Loucy (cell line): ENCODE results near the gene QSOX1.

ENCODE experiments used
- H2AFZ ChIP-seq: fragments of 200-600 bp; sonication (generic); 2 replicates; pipeline ENCODE4 v1.6.0; 2016; ENCODE audit warnings: antibody characterized with exemption, mild to moderate bottlenecking, low read length, moderate library complexity
- H3F3A ChIP-seq: fragments of 200-600 bp; 2 replicates; pipeline ENCODE4 v1.6.0; 2016; ENCODE audit warnings: antibody characterized with exemption, low read depth, mild to moderate bottlenecking
- H3K27me3 ChIP-seq: fragments of 200-600 bp; sonication (generic); 2 replicates; pipeline ENCODE4 v1.6.1; 2014; ENCODE audit warnings: low read length, mild to moderate bottlenecking; ENCODE audit not compliant: insufficient read depth, poor library complexity, severe bottlenecking
- H3K36me3 ChIP-seq: fragments of 200-600 bp; sonication (generic); 2 replicates; pipeline ENCODE4 v1.6.1; 2016; ENCODE audit warnings: low read length; ENCODE audit not compliant: insufficient read depth
- H3K4me1 ChIP-seq: fragments of 200-600 bp; sonication (generic); 2 replicates; pipeline ENCODE4 v1.5.1; 2014; ENCODE audit warnings: low read length, mild to moderate bottlenecking; ENCODE audit not compliant: insufficient read depth, poor library complexity, severe bottlenecking
- H3K4me2 ChIP-seq: fragments of 200-600 bp; sonication (generic); 2 replicates; pipeline ENCODE4 v1.6.0; 2014; ENCODE audit warnings: antibody characterized with exemption, low read length, low read depth, mild to moderate bottlenecking; ENCODE audit not compliant: poor library complexity, severe bottlenecking
- H3K4me3 ChIP-seq: fragments of 200-600 bp; sonication (generic); 2 replicates; pipeline ENCODE4 v1.5.1; 2014; ENCODE audit warnings: low read length, mild to moderate bottlenecking, mixed read lengths; ENCODE audit not compliant: poor library complexity, severe bottlenecking
- H3K79me2 ChIP-seq: fragments of 200-600 bp; sonication (generic); 2 replicates; pipeline ENCODE4 v1.6.1; 2014; ENCODE audit warnings: low read length; ENCODE audit not compliant: insufficient read depth
- H3K9ac ChIP-seq: fragments of 200-600 bp; sonication (generic); 2 replicates; pipeline ENCODE4 v1.6.0; 2014; ENCODE audit warnings: mild to moderate bottlenecking, low read depth, low read length, moderate library complexity; ENCODE audit not compliant: poor library complexity, severe bottlenecking
- H3K9me2 ChIP-seq: fragments of 200-600 bp; sonication (generic); replicated peaks from 2 replicates; pipeline ENCODE4 v1.6.1; 2016; ENCODE audit warnings: low read depth, low read length, mixed read lengths
- H3K9me3 ChIP-seq: fragments of 200-600 bp; sonication (generic); 2 replicates; pipeline ENCODE4 v1.6.1; 2014; ENCODE audit warnings: mild to moderate bottlenecking, antibody characterized with exemption, low read length, low read depth; ENCODE audit not compliant: insufficient read depth
- H4K20me1 ChIP-seq: fragments of 200-600 bp; sonication (generic); 2 replicates; pipeline ENCODE4 v1.6.0; 2014; ENCODE audit warnings: antibody characterized with exemption, low read length, mild to moderate bottlenecking; ENCODE audit not compliant: insufficient read depth, poor library complexity, severe bottlenecking
- CTCF ChIP-seq: fragments of 200-600 bp; sonication (generic); conservative IDR thresholded peaks from 2 replicates; pipeline ENCODE4 v1.5.1; 2014; ENCODE audit warnings: mild to moderate bottlenecking, antibody characterized with exemption, low read length
- EZH2phosphoT487 ChIP-seq: fragments of 200-600 bp; IDR thresholded peaks from 2 replicates; pipeline ENCODE4 v1.6.1; 2018; ENCODE audit warnings: antibody characterized with exemption, mild to moderate bottlenecking, moderate library complexity, borderline replicate concordance

Gene QSOX1

GRCh38 chr1:180119837-180120236, 34.8 kb upstream of the QSOX1 start:
- H3K27me3 ChIP-seq: no peaks in the 10 kb centered on the region
- H3K9me3 ChIP-seq: no peaks in the 10 kb centered on the region
- TF ChIP-seq CTCF: no peak
- TF ChIP-seq EZH2phosphoT487: no peak
- no peaks in the 10 kb centered on the region for H3K9me2 ChIP-seq
- H4K20me1 ChIP-seq: no peaks in the 10 kb centered on the region
- H3K4me3 ChIP-seq: no peak overlapping the region
- H3K4me2 ChIP-seq: no peak overlapping the region
- H3K36me3 ChIP-seq: no peaks in the 10 kb centered on the region
- H3K9ac ChIP-seq: no peak overlapping the region
- no peaks in the 10 kb centered on the region for H3K4me1 ChIP-seq
- no peaks in the 10 kb centered on the region for H3F3A ChIP-seq
- H2AFZ ChIP-seq: no peak overlapping the region
- no peaks in the 10 kb centered on the region for H3K79me2 ChIP-seq

DNA sequence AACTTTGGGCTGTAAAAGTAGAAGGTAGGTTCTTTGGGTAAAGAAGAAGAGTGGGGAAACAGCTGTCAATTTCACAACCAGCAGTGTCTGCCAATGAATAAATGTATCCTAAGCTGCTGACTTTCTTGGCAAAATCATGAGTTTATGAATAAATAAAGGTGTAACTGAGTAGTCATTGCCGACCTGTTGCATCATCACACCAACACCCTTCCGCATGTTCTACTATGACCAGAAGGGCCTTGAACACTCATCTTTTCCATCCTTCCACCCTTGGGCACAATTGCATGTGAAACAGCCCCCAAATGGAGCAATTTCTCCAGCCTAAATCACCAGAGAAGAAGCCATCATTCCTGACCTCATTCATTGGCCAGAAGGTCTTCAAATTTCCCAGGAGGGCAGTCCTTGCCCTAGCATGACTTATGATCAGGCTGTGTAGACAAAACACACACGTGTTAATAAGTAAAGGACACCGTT, 31.2 kb upstream of the QSOX1 start:
- Histone ChIP-seq H3K9me2 (no peaks in the 10 kb centered on the region), H2AFZ (no peak overlapping the region)
- TF ChIP-seq EZH2phosphoT487 (no peak), CTCF (no peak)

GRCh38 chr1:180130651-180131050, 24.0 kb upstream of the QSOX1 start:
- no peaks in the 10 kb centered on the region for H3K27me3 ChIP-seq
- H3K9ac ChIP-seq: no peak overlapping the region
- H3K9me2 ChIP-seq: no peaks in the 10 kb centered on the region
- no peak overlapping the region for H3K4me2 ChIP-seq
- H4K20me1 ChIP-seq: no peaks in the 10 kb centered on the region
- H3K9me3 ChIP-seq: no peaks in the 10 kb centered on the region
- no peak overlapping the region for H2AFZ ChIP-seq
- H3K36me3 ChIP-seq: no peaks in the 10 kb centered on the region
- no peaks in the 10 kb centered on the region for H3K79me2 ChIP-seq
- H3K4me1 ChIP-seq: no peaks in the 10 kb centered on the region
- H3F3A ChIP-seq: no peaks in the 10 kb centered on the region
- H3K4me3 ChIP-seq: no peak overlapping the region
- TF ChIP-seq CTCF (no peak), EZH2phosphoT487 (no peak)

More for the DNA sequence above, 31.2 kb upstream of the QSOX1 start:
- H4K20me1 ChIP-seq: no peaks in the 10 kb centered on the region
- H3K4me1 ChIP-seq: no peaks in the 10 kb centered on the region
- no peak overlapping the region for H3K4me2 ChIP-seq
- no peaks in the 10 kb centered on the region for H3K27me3 ChIP-seq
- H3F3A ChIP-seq: no peaks in the 10 kb centered on the region
- no peaks in the 10 kb centered on the region for H3K9me3 ChIP-seq
- no peak overlapping the region for H3K9ac ChIP-seq
- H3K4me3 ChIP-seq: no peak overlapping the region
- H3K79me2 ChIP-seq: no peaks in the 10 kb centered on the region
- H3K36me3 ChIP-seq: no peaks in the 10 kb centered on the region
